GM18951 (cell line): ENCODE data around the gene DNAH3.

Experiments used
- POLR2A ChIP-seq: IDR thresholded peaks from 4 replicates; pipeline ENCODE4 v1.6.1; 2011; ENCODE audit warnings: mild to moderate bottlenecking; ENCODE audit not compliant: insufficient read length, insufficient read depth; ENCODE audit errors: extremely low read depth
- in situ Hi-C: fragments of 300-500 bp; cut with MboI; formaldehyde crosslinking; loops from one replicate; pipeline ENCODE4 v1.12.0; 2022; ENCODE audit warnings: low sequenced_read_pairs, mixed read lengths, inconsistent platforms; ENCODE audit not compliant: unreplicated experiment

The DNAH3 gene

GRCh38 chr16:21185659-21186325 lies 35.1 kb upstream of the DNAH3 start:
- in situ Hi-C loops: loop anchor here (10.0 kb wide), 1 partner anchor 389 kb away; no protein-coding TSS in a partner anchor
- no peak for TF ChIP-seq POLR2A

DNA sequence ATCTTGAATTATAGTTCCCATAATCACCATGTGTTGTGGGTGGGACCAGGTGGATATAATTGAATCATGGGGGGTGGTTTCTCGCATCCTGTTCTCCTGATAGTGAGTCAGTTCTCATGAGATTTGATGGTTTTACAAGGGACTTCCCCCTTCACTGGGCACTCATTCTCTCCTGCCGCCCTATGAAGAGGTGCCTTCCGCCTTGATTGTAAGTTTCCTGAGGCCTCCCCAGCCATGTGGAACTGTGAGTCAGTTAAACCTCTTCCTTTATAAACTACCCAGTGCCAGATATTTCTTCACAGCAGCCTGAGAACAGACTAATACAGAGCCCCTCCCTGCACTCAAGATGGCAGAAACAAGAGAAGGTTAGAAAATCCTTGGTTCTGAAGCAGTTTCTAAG lies 34.2 kb upstream of the DNAH3 start:
- TF ChIP-seq POLR2A: no peak
- in situ Hi-C loops: loop anchor here (10.0 kb wide), 1 partner anchor 390 kb away; no protein-coding TSS in a partner anchor

- no peak for TF ChIP-seq POLR2A
- in situ Hi-C loops: loop anchor here (10.0 kb wide), 1 partner anchor 391 kb away; no protein-coding TSS in a partner anchor
Measured at GRCh38 chr16:21183995-21184394, 33.3 kb upstream of the DNAH3 start.

DNA sequence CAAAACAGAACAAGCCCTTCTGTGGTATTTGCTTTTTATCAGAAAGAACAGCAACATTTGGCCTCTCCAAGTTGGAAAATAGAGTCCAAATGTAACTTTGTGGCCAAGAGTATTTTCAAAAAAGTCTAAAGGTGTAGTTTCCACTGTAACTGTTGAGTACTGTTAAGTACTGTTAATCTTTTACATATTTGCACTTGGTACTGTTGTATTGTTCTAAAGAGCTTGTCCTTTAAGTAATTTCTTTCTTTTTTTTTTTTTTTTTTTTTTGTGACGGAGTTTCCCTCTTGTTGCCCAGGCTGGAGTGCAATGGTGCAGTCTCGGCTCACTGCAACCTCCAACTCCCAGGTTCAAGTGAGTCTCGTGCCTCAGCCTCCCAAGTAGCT lies 29.3 kb upstream of the DNAH3 start:
- no peak for TF ChIP-seq POLR2A
- in situ Hi-C loops: loop anchor here (10.0 kb wide), 1 partner anchor 395 kb away; no protein-coding TSS in a partner anchor

GRCh38 chr16:21179126-21179982 lies 28.7 kb upstream of the DNAH3 start:
- in situ Hi-C loops: no loop called here

GRCh38 chr16:21175397-21175796 lies 24.8 kb upstream of the DNAH3 start:
- in situ Hi-C loops: no loop called here
- no peak for TF ChIP-seq POLR2A

More at GRCh38 chr16:21179126-21179982, 28.7 kb upstream of the DNAH3 start:
- TF ChIP-seq POLR2A: no peak

GRCh38 chr16:21172650-21173049 lies 22.0 kb upstream of the DNAH3 start:
- in situ Hi-C loops: loop anchor here (5.0 to 25.0 kb wide), 2 partner anchors 105 to 1165 kb away; partner anchors contain the start of gene CRYM
- no peak for TF ChIP-seq POLR2A

- in situ Hi-C loops: loop anchor here (5.0 to 25.0 kb wide), 2 partner anchors 107 to 1167 kb away; partner anchors contain the start of gene CRYM
Measured at GRCh38 chr16:21170116-21170515, 19.5 kb upstream of the DNAH3 start.

DNA sequence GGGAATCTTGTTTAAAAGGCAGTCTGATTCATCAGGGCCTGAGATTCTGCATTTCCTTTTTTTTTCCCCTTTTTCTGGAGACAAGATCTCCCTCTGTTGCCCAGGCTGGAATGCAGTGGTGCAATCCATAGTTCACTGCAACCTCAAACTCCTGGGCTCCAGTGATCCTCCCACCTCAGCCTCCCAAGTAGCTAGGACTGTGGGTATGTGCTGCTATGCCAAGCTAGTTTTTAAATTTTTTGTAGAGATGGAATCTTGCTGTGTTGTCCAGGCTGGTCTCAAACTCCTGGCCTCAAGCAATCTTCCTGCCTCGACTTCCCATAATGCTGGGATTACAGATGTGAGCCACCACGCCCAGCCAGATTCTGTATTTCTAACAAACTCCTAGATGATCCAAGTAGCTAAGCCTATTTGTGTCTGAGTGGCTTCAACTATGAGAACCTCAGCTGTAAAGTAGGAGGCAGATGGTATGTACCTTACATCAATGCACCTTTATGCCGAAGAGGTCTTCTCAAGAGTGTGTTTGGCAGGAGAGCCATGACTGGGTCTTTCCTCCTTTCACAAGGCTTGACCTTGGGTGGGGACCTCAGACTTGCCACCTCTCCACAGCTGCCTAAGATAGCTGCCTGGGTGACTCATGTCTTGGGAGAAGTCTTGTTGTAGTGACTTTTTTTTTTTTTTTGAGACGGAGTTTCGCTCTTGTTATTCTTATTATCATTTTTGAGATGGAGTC lies 18.8 kb upstream of the DNAH3 start:
- in situ Hi-C loops: loop anchor here (25.0 kb wide), 1 partner anchor 1168 kb away; no protein-coding TSS in a partner anchor
- TF ChIP-seq POLR2A: no peak

GRCh38 chr16:21167929-21168602 lies 17.4 kb upstream of the DNAH3 start:
- no peak for TF ChIP-seq POLR2A
- in situ Hi-C loops: loop anchor here (25.0 kb wide), 1 partner anchor 1169 kb away; no protein-coding TSS in a partner anchor

GRCh38 chr16:21167360-21167759 lies 16.7 kb upstream of the DNAH3 start:
- in situ Hi-C loops: loop anchor here (25.0 kb wide), 1 partner anchor 1170 kb away; no protein-coding TSS in a partner anchor
- no peak for TF ChIP-seq POLR2A

- in situ Hi-C loops: loop anchor here (25.0 kb wide), 1 partner anchor 1171 kb away; no protein-coding TSS in a partner anchor
- TF ChIP-seq POLR2A: no peak
Measured at GRCh38 chr16:21166561-21166961, 15.9 kb upstream of the DNAH3 start.
